Measurements from ENCODE around the gene OTOP2.

Gene OTOP2

GRCh38 chr17:74950207-74950606, 26.1 kb downstream of the OTOP2 start:
- H3K4me3 Mint-ChIP-seq, result no peak overlapping the region
- no peak overlapping the region for H3K27ac Mint-ChIP-seq
- ATAC-seq, result no peak
- no peaks in the 10 kb centered on the region for H3K36me3 Mint-ChIP-seq (ENCODE audit: low read depth)
- peaks cover 6% of the 10 kb centered on the region for H3K27me3 Mint-ChIP-seq
- H3K9me3 Mint-ChIP-seq, result no peaks in the 10 kb centered on the region
- H3K4me1 Mint-ChIP-seq, result no peaks in the 10 kb centered on the region
- DNase-seq, result no peak

GRCh38 chr17:74951065-74951464, 27.0 kb downstream of the OTOP2 start:
- ATAC-seq, result no peak
- no peaks in the 10 kb centered on the region for H3K4me1 Mint-ChIP-seq
- no peaks in the 10 kb centered on the region for H3K36me3 Mint-ChIP-seq (ENCODE audit: low read depth)
- no peaks in the 10 kb centered on the region for H3K9me3 Mint-ChIP-seq
- H3K27me3 Mint-ChIP-seq, result peaks cover 3% of the 10 kb centered on the region
- no peak overlapping the region for H3K27ac Mint-ChIP-seq
- no peak overlapping the region for H3K4me3 Mint-ChIP-seq
- no peak for DNase-seq

DNA sequence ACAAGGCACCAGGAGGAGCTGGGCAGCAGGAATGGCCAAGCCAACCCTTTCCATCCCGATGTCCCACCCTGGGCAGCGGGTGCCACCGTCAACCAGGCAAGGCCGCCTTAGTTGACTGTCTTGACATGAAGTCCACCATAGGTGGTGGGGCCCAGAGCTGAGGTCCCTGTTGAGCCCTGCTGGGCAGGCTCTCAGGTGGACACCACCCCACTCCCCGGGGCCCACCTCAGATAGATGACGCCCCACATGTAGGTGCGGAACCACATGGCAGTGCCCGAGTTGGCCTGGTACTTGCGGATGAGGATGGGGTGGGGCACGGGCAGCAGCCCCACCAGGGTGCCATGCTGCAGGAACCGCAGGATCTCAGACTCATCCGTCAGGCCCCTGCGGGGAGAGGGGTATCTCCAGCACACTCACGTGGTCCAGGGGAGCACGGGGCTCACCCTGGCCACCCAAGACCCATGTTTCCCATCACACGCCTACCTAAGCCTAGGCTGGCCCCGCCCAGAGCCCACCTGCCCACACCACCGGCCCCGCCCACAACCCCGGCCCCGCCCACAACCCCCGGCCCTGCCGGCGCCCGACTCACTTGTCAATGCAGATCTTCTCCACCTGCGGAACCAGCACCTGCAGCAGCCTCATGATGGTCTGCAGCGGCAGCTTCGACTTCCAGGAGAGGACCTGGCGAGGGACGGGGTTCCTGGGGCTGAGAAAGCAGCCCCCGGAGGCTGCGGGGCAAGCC, 27.8 kb downstream of the OTOP2 start:
- DNase-seq, result no peak
- H3K4me1 Mint-ChIP-seq, result no peaks in the 10 kb centered on the region
- H3K36me3 Mint-ChIP-seq (ENCODE audit: low read depth), result no peaks in the 10 kb centered on the region
- H3K4me3 Mint-ChIP-seq, result no peak overlapping the region
- peaks cover 3% of the 10 kb centered on the region for H3K27me3 Mint-ChIP-seq
- H3K27ac Mint-ChIP-seq, result no peak overlapping the region
- ATAC-seq, result no peak
- H3K9me3 Mint-ChIP-seq, result no peaks in the 10 kb centered on the region

- ATAC-seq (no peak), DNase-seq (no peak)
- no peak overlapping the region for H3K4me3 Mint-ChIP-seq
- H3K9me3 Mint-ChIP-seq, result no peaks in the 10 kb centered on the region
- H3K27me3 Mint-ChIP-seq, result peaks cover 2% of the 10 kb centered on the region
- H3K36me3 Mint-ChIP-seq (ENCODE audit: low read depth), result no peaks in the 10 kb centered on the region
- no peaks in the 10 kb centered on the region for H3K4me1 Mint-ChIP-seq
- no peak overlapping the region for H3K27ac Mint-ChIP-seq
Measured at GRCh38 chr17:74952431-74953133, 28.5 kb downstream of the OTOP2 start.

GRCh38 chr17:74953134-74953687, 29.1 kb downstream of the OTOP2 start:
- Mint-ChIP-seq H3K9me3 (no peaks in the 10 kb centered on the region), H3K36me3 (ENCODE audit: low read depth) (no peaks in the 10 kb centered on the region), H3K27ac (no peak overlapping the region), H3K4me3 (no peak overlapping the region), H3K27me3 (no peaks in the 10 kb centered on the region), H3K4me1 (no peaks in the 10 kb centered on the region)
- DNase-seq (no peak), ATAC-seq (no peak)

DNA sequence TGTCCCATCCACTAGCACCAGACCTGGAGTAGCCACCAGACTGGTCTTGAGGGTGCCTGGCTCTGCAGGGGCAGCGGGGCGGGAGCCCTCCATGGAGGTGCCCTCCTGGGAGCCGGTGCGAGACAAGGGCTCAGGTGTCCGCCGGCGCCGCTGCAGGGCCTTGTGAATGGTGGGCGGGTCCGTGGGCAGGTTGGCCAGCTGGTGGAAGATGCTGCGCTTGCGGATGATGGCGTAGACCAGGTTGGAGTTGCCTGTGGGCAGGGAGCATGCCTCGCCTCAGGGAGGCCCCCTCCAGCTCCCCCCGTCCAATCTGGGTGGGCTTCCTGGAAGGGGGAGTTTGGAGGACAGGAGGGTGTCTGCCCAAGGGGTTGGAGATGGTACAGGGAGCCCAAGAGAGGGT, 30.0 kb downstream of the OTOP2 start:
- H3K9me3 Mint-ChIP-seq, result no peaks in the 10 kb centered on the region
- no peak for DNase-seq
- ATAC-seq, result no peak
- H3K36me3 Mint-ChIP-seq (ENCODE audit: low read depth), result no peaks in the 10 kb centered on the region
- no peak overlapping the region for H3K27ac Mint-ChIP-seq
- H3K27me3 Mint-ChIP-seq, result no peaks in the 10 kb centered on the region
- H3K4me1 Mint-ChIP-seq, result no peaks in the 10 kb centered on the region
- H3K4me3 Mint-ChIP-seq, result no peak overlapping the region

- no peak for ATAC-seq
- DNase-seq, result no peak
- no peak overlapping the region for H3K27ac Mint-ChIP-seq
- H3K27me3 Mint-ChIP-seq, result no peaks in the 10 kb centered on the region
- no peaks in the 10 kb centered on the region for H3K36me3 Mint-ChIP-seq (ENCODE audit: low read depth)
- H3K4me1 Mint-ChIP-seq, result no peaks in the 10 kb centered on the region
- no peak overlapping the region for H3K4me3 Mint-ChIP-seq
- no peaks in the 10 kb centered on the region for H3K9me3 Mint-ChIP-seq
Measured at GRCh38 chr17:74954665-74955421, 30.8 kb downstream of the OTOP2 start.

DNA sequence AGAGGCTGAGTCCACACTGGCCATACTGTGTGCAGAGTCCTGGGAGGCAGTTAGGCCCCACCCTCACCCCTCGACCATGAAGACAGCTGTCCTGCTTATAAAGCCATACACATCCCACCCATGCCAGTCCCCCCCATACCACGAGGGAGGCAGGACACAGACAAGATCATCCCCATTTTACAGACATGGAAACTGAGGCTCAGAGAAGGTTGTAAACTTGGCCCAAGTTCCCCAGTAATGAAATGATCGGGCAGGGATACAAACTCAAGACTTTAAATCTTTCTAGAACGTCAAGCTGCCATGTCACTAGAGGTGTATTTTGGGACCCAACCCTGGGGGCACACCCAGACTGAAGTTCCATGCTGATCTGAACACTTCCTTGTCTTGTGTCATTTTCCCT, 32.0 kb downstream of the OTOP2 start:
- H3K9me3 Mint-ChIP-seq, result no peaks in the 10 kb centered on the region

GRCh38 chr17:74957935-74958740, 34.1 kb downstream of the OTOP2 start:
- ATAC-seq, result peak; percentile 57

More for the DNA sequence above, 32.0 kb downstream of the OTOP2 start:
- H3K4me1 Mint-ChIP-seq, result peaks cover 3% of the 10 kb centered on the region
- no peak overlapping the region for H3K27ac Mint-ChIP-seq
- ATAC-seq (no peak), DNase-seq (no peak)
- no peaks in the 10 kb centered on the region for H3K27me3 Mint-ChIP-seq
- H3K36me3 Mint-ChIP-seq (ENCODE audit: low read depth), result no peaks in the 10 kb centered on the region
- H3K4me3 Mint-ChIP-seq, result no peak overlapping the region

GRCh38 chr17:74959826-74960515, 35.9 kb downstream of the OTOP2 start:
- no peaks in the 10 kb centered on the region for H3K36me3 Mint-ChIP-seq (ENCODE audit: low read depth)
- no peaks in the 10 kb centered on the region for H3K27me3 Mint-ChIP-seq
- DNase-seq (no peak), ATAC-seq (no peak)
- H3K27ac Mint-ChIP-seq, result no peak overlapping the region
- H3K4me3 Mint-ChIP-seq, result no peak overlapping the region
- no peaks in the 10 kb centered on the region for H3K9me3 Mint-ChIP-seq
- H3K4me1 Mint-ChIP-seq, result peaks cover 5% of the 10 kb centered on the region

More at GRCh38 chr17:74957935-74958740, 34.1 kb downstream of the OTOP2 start:
- Mint-ChIP-seq H3K27ac (no peak overlapping the region), H3K4me1 (peaks cover 5% of the 10 kb centered on the region), H3K27me3 (no peaks in the 10 kb centered on the region), H3K36me3 (ENCODE audit: low read depth) (no peaks in the 10 kb centered on the region), H3K9me3 (no peaks in the 10 kb centered on the region), H3K4me3 (no peak overlapping the region)
- peak; percentile 90 for DNase-seq

GRCh38 chr17:74960570-74961342, 36.7 kb downstream of the OTOP2 start:
- H3K4me1 Mint-ChIP-seq, result peaks cover 5% of the 10 kb centered on the region
- DNase-seq, result peak; percentile 59
- H3K36me3 Mint-ChIP-seq (ENCODE audit: low read depth), result no peaks in the 10 kb centered on the region
- ATAC-seq, result peak; percentile 39
- no peak overlapping the region for H3K4me3 Mint-ChIP-seq
- peak overlapping the region; percentile 53 for H3K27ac Mint-ChIP-seq
- H3K9me3 Mint-ChIP-seq, result no peaks in the 10 kb centered on the region
- H3K27me3 Mint-ChIP-seq, result no peaks in the 10 kb centered on the region

DNA sequence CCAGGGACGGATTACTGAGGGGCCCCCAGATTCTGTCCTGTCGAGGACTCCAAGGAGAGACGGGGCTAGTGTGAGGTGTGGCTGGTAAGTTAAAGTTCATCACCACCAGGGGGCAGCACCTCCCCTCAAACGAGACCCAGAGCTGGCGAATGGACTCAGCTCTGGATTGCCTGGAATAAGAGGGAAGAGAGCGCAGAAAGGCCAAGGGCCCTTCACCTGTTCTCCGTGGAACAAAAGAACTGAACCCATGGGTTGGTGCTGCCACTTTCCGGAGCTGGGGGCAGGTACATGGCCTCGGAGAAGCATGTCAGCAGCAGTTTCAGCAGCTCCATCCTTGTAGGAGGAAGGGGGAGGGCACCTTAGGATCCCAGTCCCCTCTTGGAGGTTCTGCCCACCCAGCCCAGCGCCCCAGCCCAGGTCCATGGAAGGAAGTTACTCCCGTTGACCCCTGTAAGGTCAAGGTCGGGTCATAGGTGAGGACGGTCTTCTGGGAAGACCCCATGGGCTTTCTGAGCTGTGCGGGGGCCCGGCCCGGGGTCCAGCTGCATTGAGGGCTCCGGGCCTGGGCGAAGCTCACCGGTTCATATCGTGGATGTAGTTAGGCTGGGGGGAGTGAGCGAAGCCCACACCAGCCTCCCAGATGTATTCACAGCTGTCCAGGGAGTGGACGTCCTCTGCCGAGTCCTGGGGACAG, 37.7 kb downstream of the OTOP2 start:
- peaks cover 5% of the 10 kb centered on the region for H3K4me1 Mint-ChIP-seq
- no peak overlapping the region for H3K4me3 Mint-ChIP-seq
- no peak overlapping the region for H3K27ac Mint-ChIP-seq

More for the DNA sequence above, 37.7 kb downstream of the OTOP2 start:
- DNase-seq (peak; percentile 90), ATAC-seq (peak; percentile 68)
- H3K9me3 Mint-ChIP-seq, result no peaks in the 10 kb centered on the region
- no peaks in the 10 kb centered on the region for H3K27me3 Mint-ChIP-seq
- H3K36me3 Mint-ChIP-seq (ENCODE audit: low read depth), result no peaks in the 10 kb centered on the region

Data from activated naive CD8-positive, alpha-beta T cell treated with anti-CD3 and anti-CD28 coated beads, Interleukin-2, amount 50 U/mL, for 24 hours (primary cell).